Measurements from ENCODE around the gene SAPCD2.
A peak's percentile ranks its signal among the peaks of the same experiment; 100 is the strongest.
"Not testable (repeated sequence)": the region's sequence is repeated elsewhere in the genome, so short reads cannot be mapped to it uniquely, and the experiment has no call there.

The SAPCD2 gene

DNA sequence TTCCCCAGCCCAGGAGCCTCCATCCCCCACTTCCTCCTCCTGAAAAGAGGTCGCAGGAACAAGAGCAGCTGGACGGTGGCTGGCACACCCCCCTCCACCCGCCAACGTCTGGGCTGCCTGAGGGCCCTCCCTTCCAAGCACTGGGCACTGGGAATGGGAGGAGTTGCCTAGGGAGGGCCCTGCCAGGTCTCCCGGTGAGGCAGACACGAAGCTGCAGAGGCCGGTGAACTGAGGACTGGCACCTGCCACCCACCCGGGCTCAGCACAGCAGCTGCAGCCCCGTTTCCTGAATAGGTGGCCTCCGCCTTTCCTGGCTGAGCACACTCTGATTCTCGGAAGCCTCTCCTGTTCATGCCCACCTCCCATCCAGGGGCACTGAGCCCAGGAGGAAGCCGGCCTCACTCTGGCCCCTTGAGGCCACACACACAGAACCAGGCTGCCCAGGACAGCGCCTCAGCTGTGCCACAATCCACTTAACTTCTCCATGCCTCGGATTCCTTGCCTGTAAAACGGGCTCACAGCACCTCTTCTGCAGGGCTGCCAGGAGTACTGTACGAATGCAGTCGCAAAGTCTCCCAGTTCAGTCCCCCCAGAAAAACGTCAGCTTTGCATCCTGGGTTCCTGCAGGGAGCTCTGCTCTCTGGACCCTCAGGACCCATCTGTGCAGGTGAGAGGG is 25.7 kb downstream of the SAPCD2 start:
- peak; percentile 58 for DNase-seq

DNA sequence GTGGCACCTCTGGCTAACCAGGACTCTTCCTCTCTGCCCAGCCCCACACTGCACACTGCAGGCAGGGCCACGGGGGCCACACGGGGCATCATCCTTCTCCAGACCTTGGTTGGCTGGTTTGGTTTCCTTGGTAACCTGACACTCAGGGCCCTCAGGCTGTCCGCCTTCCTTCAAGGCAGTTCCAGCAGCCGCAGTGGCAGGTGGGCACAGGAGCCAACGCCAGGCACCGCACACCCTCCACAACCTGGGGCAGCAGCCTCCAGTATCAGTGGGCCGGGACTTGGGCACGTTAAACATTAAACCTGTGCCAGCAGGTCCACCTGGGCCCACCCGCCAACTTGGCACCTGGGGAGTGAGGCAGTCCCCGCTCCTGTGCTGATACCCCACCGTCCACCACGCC is 26.3 kb downstream of the SAPCD2 start:
- DNase-seq: no peak

DNA sequence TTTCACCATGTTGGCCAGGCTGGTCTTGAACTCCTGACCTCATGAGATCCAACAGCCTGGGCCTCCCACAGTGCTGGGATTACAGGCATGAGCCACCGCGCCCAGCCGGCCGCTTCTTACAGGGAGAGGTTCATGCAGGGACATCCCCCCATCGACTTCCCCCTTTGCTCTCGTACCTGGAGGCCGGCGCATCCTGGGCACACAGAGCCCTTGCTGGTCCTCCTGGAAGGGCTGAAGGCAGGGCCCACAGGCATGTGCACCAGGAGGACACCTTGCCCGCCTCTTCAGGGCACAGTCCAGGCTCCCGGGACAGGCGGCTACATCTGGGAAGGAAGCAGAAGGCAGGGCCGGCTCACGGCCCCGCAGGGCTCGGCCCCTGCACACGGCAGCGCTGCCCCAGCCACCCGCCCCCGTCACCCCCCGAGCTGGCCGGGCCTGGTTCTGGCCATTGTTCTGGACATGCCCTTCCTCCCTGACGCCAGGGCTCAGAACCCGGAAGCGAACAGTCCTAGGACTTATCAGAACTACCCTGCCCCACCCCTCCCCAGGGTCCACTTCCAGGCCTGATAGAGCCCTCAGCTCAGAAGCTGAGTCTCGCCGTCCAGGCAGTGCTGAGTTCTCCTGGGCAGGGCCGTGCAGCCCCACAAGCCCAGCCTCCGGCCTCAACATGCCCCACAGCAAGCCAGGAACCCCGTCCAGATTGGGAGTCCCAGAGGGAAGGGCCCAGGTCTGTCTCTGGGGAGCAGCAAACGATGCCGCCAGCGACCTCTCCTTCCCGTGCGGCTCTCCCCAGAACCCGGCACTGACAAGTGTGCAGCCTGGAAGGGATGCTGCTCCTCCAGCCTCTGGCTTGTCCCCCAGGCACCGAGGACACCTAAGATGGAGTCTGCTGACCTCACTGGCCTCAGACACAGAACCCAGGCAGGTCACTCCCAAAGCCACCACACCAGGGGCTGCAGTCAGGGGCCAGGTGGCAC is 27.3 kb downstream of the SAPCD2 start:
- no peak for DNase-seq

DNA sequence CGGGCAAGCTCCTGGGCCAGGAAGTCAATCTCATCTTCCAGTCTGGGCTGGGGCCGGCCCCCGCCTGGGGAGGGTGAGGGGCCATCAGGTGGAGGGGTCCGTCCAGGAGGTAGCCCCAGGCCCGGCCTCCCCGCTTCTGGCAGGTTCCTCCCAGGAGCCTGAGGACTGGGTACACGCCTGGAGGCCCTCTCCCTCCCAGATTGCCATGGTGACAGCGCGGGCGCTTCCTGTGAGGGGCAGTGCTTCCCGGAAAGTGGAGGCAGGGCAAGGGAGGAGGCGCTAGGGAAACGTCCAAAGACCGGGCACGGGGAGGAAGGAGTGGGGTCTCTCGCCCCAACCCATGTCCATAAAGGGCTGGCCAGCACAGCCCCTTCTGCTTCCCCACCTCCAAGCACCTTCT is 29.2 kb downstream of the SAPCD2 start:
- no peak for DNase-seq

DNA sequence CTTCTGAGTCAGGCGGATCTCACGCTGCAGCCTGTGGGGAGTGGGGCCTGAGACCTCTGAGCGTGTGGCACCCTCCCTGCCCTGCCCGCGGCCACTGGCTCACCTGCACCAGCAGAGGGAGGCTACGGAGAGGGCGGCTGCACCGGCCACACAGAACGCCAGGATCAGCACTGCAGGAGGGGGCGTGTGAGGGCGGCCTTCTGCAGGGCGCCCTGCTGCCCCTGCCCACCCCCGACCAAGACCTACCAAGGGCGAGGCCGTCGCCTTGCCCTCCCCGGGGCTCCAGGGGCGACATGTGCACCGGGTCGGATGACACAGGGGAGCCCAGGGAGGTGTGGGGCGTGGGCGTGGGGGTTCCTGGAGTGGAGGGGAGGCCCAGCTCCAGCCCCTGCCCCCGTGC is 29.8 kb downstream of the SAPCD2 start:
- DNase-seq: no peak

DNA sequence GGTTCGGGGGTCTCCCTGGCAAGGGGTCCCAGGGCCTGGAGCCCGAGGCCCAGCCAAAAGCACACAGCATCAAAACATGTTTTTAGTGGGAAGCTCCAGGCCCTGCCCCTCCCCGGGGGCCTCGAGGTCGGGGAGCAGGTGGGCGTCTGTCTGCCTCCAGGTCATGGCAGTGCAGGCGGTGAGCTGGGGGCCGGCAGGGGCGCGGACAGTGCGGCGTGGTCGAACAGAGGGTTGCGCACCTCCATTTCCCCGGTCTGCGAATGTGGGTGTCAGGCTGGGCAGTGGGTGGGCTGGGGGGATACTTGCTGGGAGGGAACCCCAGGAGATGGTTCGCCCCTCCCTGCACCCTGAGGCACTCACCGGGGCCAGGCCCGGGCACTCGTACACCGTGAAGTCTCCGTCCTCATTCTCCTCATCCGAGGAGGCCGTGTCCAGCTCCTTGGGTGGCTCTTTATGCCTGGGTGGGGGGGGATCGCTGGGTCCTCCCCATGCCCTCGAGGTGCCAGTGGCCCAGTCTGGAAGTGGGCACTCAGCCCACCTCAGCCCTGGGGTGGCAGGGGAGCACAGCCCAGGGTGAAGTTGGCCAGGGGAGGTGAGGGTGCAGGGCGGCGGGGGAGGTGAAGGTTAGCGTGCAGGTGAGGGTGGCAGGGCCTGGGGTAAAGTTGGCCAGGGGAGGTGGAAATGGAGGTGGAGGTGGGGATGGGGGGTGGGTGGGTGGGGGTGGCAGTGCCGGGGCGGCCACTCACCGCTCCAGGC is 30.6 kb downstream of the SAPCD2 start:
- DNase-seq: no peak

DNA sequence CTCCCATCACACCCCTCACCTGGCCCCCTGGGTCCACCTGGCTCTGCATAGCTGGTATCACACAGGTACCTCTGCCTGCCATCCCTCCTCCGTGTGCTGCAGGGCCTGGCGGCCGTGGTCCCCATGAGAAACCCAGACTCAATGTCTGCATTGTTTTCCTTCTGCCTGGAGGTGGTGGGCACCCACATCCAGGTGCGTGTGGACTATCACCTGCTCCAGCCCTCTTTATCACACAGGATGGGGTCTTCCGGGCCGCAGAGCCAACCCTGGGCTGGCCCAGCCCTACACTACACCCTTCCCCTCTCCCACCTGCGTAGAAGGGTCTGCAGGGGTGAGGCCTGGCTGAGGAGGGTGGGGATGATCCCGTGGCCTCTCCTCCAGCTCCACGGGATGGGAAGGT is 31.4 kb downstream of the SAPCD2 start:
- no peak for DNase-seq

DNA sequence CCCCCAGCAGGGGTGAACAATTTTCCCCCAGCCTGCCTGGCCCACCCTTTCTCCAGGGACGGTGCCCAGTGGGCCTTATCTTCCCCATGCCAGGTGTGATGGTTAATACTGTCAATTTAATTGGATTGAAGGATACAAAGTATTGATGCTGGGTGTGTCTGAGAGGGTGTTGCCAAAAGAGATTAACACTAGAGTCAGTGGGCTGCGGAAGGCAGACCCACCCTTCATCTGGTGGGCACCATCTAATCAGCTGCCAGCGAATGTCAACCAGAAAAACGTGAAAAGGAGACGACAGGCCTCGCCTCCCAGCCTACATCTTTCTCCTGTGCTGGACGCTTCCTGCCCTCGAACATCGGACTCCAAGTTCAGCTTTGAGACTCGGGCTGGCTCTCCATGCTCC is 32.9 kb downstream of the SAPCD2 start:
- no peak for DNase-seq

DNA sequence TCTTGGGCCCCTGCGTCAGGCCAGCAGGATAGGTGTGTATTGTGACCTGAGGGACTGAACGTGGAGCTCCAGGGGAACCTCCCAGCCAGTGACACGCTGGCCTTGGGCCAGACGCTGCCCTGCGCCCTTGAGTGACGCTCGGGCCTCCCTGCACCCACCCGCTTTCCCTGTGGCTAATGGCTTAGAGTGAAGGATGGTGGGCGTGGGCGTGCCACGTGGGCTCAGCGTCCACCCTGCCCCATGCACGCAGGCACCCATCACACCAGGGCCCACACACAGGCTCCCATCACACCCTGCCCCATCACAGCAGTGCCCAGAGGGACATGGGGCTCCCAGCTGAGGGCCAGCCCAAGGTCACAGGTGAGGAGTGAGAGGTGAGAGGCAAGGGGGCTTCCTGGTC is 33.3 kb downstream of the SAPCD2 start:
- no peak for DNase-seq

DNA sequence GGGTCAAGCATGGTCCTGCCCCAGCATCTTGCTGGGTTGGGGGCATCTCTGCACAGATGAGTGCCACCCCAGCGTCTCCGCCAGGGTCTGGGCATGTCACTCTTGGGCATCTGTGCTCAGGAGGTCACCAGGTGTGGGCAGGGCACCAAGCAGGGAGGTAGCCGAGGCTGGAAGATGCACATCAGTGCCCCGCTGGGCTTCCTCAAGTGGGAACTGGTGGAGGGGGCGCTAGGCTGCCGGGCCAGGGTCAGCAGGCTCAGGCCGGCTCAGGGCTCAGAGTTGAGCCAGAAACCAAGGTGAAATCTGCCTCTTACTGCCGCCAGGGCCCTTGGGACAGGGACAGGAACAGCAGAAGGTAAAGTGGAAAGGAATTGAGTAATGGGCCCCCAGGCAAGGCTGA is 34.4 kb downstream of the SAPCD2 start:
- DNase-seq: no peak

DNA sequence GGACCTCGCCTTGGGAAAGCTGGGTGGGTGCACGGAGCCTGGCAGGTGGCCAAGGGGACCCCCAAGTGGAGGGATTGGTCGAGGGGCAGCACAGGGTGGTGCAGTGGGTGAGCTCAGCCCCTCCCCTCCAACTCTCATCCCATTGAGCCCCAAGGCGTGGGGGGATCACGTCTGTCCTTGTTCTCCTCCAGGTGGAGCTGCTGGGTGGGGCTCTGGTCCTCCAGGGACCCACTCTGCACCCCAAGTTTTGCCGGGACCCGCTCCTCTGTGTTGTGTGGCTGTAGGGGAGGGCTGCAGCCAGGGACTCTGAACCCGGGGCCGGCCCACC is 34.9 kb downstream of the SAPCD2 start:
- DNase-seq: no peak

DNA sequence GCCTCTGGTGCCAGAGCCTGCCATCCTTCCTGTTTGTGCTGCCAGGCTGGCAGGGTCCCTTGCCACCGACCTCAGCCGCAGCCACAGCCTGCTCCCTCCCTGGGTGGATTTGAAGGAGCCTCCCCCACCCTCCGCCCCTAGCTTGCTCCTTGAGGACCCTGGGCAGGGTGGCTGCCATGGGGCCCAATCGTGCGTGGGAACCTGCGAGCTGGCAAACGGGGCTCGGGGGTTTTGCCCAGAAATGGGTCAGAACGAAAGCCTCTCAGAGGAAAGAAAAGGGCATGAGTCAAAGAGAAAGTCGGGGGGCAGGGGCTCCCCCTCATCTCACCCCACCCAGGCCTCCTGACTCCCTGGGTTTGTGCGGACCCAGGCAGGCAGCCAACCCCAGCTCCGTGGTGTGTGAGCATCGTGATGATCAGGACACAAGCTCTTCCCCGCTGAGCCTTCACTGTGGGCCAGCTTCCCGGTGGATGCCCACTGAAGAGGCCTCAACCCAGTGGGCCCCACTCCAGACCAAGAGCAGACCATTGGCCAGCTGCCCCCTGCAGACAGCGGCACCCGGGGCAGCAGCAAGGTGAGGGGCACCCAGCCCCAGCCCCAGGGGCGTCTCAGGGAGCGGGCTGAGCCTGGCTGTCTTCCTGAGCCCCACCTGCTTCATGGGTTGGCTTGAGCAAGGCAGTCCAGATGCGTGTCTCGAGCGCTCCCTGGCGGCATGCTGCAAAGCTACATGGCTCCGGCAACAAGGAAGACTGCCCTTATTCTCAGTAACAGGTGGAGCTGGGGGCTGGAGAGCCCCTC is 35.4 kb downstream of the SAPCD2 start:
- peak; percentile 65 for DNase-seq

DNA sequence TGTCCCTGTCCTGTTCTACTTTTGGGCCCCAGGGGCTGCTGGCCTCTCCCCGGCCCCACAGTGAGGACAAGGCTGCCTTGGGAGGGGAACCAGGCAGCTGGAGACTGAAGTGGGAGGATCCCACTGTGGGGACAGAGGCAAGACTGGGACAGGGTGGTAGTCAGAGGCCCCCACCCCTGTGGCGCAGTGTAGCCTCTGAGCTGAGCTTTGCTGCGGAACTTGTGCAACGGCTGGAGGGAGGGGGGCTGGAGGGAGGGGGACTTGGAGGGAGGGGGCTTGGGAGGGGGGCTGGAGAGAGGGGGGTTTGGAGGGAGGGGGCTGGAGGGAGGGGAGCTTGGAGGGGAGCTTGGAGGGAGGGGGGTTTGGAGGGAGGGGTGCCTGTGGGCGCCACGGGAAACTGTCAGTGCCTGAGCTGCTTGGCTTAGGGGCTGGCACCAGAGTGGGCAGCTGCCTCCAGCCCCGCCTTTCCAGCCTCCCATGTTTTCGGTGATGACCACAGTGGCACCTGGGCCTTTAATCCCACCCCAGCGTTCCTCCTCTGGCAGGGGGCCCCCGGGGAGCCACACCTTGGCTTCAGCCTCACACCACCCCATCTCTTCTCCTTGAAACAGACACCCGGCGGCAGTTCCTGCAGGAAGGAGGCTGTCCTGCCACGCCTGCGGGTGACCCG is 36.2 kb downstream of the SAPCD2 start:
- DNase-seq: no peak

DNA sequence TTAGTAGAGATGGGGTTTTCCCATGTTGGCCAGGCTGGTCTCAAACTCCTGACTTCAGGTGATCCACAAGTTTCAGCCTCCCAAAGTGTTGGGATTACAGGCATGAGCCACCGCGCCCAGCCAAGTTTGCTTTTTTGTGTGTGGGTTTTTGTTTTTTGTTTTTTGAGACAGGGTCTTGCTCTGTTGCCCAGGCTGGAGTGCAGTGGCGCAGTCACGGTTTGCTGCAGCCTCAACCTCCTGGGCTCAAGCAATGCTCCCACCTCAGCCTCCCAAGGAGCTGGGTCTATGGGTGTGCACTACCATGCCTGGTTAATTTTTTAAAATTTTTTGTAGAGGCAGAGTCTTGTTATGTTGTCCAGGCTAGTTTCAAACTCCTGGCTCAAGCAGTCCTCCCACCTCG is 36.9 kb downstream of the SAPCD2 start:
- not testable (repeated sequence) for DNase-seq

DNA sequence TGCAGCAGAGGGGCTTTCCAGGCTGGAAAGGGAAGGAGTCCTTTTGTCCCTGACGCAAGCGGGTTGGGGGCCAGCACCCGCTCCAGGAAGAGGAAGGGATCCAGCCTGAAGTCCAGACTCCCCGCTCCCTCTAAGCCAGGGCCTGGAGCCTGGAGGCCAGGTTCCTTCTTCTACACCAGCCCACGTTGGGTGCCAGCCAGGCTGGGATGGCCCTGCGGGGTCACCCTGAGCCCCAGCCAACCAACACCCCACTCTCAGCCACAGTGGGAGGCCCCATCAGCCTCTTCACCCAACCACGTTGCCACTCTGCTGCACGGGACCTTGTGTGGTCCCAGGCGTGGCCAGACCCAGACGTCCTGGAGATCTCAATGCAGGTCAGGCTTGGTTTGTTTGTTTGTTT is 37.5 kb downstream of the SAPCD2 start:
- DNase-seq: no peak

DNA sequence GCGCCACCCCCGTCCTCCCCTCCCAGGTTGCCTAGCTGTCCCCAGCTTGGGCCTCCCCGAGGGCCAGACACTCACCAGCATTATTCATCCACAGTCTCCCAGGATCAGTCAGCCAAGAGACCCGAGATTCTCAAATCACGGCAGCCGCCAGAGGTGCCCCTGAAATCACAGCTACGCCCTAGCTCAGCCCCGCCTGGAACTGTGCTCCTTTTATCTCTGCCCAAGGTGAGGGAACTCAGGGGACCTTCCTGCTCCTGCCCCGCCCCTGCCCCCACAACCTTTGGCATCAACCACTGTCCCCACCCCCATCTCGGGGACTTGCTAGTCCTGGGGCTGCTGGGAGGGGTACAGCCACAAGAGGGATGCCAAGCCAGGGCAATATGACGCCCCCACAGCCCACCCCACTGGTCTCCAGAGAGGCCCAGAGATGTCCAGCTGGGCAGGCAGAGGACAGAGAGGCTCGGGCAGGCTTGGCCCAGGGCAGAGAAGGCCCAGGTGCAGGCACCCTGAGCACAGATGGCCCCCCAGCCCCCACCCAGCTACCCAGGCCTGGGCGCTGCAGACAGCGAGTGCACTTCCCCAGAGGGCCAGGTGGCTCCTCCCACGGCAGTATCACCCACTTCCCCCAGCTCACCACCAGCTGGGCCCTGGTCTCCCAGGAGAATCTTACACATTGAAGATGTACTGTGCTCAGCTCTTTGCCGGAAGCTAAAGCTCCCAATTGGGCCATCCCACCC is 38.3 kb downstream of the SAPCD2 start, which contains the start of gene FUT7:
FUT7 (minus strand) TSS at position 185 of the 737 bp plus-strand sequence; CDS start at position 88, 97 bp downstream.
- no peak for DNase-seq

DNA sequence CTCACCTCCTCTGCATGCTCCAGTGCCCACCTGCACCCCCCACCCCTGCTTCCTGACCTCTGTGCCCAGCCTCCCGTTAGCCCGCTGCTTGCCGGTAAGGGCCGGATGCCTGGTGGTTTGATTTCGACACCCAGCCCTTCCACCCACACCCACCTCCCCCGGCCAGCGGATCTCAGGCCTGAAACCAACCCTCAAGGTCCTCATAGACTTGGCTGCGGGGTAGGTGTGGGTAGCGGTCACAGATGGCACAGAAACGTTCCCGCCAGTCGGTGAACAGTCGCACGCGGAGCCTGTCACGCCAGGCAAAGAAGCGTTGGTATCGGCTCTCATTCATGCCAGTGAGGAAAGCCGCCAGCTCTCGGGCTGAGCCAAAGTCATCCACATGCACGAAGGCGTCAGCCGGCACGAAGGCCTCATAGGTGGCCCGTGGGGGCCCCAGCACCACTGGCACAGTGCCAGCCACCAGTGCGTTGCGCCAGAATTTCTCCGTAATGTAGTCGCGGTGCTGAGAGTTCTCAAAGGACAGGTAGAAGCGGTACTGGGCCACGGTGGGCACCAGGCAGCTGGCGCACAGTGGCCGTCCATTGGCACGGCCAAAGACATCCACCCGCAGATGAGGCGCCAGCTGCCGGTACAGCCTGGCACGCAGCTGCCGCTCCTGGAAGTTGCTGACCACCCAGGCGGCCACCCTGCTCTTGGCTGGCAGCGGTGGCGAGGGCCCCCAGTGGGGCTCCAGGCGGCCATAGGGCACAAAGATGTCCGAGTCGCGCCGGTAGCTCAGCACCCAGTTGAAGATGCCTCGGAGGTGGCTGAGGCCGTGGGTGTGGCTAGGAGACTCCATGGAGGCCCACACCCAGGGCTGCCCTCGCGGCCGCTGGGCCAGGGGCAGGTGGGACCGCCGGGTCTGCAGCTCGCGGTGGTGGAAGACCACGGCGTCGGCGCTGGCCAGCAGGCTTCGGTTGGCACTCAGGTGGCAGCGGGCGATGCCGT is 39.5 kb downstream of the SAPCD2 start:
- no peak for DNase-seq

DNA sequence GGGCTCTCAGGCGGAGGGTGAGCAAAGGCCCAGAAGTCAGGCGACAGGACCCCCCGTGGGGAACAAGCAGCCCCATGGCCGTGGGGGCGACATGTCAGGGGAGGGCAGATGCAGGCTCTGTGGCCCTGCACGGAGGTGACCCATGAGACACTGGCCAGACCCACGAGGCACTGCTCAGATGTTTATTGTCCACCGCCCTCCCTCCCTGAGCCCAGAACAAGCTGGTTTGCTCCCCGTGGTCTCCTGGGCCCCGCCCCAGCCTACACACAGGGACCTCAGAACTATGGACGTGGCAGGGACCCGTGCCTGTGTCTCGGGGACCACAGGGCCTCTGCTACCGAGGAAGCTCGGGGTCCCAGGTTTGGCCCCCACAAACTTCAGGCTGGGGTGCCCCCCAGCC is 40.4 kb downstream of the SAPCD2 start:
- no peak for DNase-seq

DNA sequence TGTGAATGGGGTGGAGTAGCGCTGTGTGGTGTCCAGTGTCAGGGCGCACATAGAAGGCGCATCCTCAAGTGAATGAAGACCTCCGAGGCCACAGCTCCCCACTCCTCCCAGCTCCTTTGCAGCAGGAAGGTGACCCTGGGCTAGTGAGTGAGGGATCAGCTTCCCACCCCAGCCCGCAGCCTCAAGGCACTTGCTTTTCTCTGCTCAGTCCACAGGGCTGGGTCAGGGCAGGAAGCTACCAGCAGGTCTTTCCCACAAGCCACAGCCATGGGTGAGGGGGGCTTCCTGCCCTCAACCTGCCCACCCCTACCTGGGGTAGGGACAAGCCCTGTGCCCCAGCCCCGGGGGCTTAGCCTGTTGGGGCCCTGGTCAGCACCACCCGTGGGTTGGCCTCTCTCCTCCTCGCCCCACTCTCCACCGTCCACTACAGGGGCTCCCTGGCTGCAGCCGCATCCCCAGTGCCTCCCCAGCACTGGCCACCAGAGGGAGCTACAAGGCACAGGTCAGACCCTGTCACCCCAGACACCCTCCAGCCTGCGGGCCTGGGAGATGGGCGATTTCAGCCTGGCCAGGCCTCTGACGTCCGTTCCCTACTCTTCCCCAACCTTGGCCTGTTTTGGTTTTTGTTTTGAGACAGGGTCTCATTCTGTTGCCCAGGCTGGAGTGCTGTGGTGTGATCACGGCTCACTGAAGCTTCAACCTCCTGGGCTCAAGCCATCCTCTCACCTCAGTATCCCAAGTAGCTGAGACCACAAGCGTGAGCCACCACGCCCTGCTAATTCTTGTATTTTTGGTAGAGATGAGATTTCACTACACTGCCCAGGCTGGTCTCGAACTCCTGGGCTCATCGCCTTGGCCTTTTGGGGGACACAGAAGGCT is 41.1 kb downstream of the SAPCD2 start:
- no peak for DNase-seq
